Cardiac muscle cell (in vitro differentiated cells and primary cell): Measurements from ENCODE around the gene SUCLG2. TPM values are rescaled to one million over a fixed set of nuclear protein-coding genes. Genes with fewer than 3 reads are reported as not detected.
"Not testable (repeated sequence)": the region's sequence is repeated elsewhere in the genome, so short reads cannot be mapped to it uniquely, and the experiment has no call there.

Experiments used
- DNase-seq, 2 donors: peaks; one replicate each; pipeline versions ENCODE4 v3.0.0 to v3.0.0-alpha.2; 2010 to 2017; ENCODE audit warnings: low read depth in 1 of 2, low spot score in 1 of 2
- H3K27ac ChIP-seq: fragments of 200-600 bp; sonication (generic); 2 replicates; pipeline ENCODE4 v1.5.1; 2016
- H3K27me3 ChIP-seq: fragments of 200-600 bp; sonication (generic); 2 replicates; pipeline ENCODE4 v1.6.0; 2016; ENCODE audit warnings: control low read depth
- H3K36me3 ChIP-seq: fragments of 200-600 bp; sonication (generic); 2 replicates; pipeline ENCODE4 v1.5.1; 2016; ENCODE audit warnings: control low read depth
- H3K4me1 ChIP-seq: fragments of 200-600 bp; sonication (generic); 2 replicates; pipeline ENCODE4 v1.8.1; 2017; ENCODE audit warnings: low read depth, mild to moderate bottlenecking, mixed run types
- H3K4me3 ChIP-seq: fragments of 200-600 bp; sonication (generic); 2 replicates; pipeline ENCODE4 v1.5.1; 2016; ENCODE audit warnings: mild to moderate bottlenecking
- H3K9me3 ChIP-seq: fragments of 200-600 bp; sonication (generic); 2 replicates; pipeline ENCODE4 v1.5.1; 2017; ENCODE audit warnings: low read depth, mild to moderate bottlenecking, control low read depth
- polyA plus RNA-seq: library from polyadenylated mRNA; unstranded; fragments of >200 nt; fragmentation: Nextera tagmentation; extraction: Ambion mirVana; gene quantifications from 2 replicates; pipeline ENCODE4 v1.2.1, GENCODE V29; 2016
- total RNA-seq: library from RNA; depleted of rRNA; stranded (reverse); fragments of >200 nt; gene quantifications from 2 replicates; pipeline ENCODE4 v1.2.3, GENCODE V29; 2016
- TF ChIP-seq, protein P1 (sequence below): IDR thresholded peaks from 2 replicates; pipeline ENCODE4 v1.5.1; 2012; ENCODE audit warnings: low read depth, mild to moderate bottlenecking, low read length

Gene SUCLG2
- total and polyA plus RNA-seq, 2 experiments from 2014 or later, result 38.4 to 39.0 TPM

DNA sequence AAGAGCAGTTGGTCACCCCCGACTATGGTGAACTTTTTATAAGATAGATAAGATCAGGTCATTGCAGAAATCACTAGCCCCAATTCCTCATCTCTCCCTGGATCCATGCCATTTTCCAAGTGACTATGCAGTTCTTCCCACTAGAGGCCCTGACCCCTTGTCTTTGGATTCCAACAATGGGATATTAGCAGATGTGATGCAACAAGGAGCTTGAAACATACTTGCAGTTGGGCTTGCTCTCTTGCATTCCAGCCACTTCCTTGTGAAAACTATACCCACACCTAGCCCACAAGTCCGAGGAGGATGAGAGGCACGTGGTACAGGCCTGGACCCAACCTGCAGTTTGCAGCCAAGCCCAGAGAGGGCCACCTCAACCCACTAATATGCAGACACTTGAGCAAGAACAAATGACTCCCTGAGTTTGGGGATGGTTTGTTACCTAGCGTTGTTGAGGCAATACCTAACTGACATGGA lies 60.6 kb downstream of the SUCLG2 start:
- peak in 1 of 2 donors; percentile 55 for DNase-seq
- no peak overlapping the region for H3K27ac ChIP-seq
- H3K4me3 ChIP-seq, result no peak overlapping the region
- H3K9me3 ChIP-seq, result no peaks in the 10 kb centered on the region
- H3K27me3 ChIP-seq, result no peaks in the 10 kb centered on the region
- TF ChIP-seq, protein P1, sequence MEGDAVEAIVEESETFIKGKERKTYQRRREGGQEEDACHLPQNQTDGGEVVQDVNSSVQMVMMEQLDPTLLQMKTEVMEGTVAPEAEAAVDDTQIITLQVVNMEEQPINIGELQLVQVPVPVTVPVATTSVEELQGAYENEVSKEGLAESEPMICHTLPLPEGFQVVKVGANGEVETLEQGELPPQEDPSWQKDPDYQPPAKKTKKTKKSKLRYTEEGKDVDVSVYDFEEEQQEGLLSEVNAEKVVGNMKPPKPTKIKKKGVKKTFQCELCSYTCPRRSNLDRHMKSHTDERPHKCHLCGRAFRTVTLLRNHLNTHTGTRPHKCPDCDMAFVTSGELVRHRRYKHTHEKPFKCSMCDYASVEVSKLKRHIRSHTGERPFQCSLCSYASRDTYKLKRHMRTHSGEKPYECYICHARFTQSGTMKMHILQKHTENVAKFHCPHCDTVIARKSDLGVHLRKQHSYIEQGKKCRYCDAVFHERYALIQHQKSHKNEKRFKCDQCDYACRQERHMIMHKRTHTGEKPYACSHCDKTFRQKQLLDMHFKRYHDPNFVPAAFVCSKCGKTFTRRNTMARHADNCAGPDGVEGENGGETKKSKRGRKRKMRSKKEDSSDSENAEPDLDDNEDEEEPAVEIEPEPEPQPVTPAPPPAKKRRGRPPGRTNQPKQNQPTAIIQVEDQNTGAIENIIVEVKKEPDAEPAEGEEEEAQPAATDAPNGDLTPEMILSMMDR, result peak; percentile 21
- H3K4me1 ChIP-seq, result no peaks in the 10 kb centered on the region
- no peaks in the 10 kb centered on the region for H3K36me3 ChIP-seq

DNA sequence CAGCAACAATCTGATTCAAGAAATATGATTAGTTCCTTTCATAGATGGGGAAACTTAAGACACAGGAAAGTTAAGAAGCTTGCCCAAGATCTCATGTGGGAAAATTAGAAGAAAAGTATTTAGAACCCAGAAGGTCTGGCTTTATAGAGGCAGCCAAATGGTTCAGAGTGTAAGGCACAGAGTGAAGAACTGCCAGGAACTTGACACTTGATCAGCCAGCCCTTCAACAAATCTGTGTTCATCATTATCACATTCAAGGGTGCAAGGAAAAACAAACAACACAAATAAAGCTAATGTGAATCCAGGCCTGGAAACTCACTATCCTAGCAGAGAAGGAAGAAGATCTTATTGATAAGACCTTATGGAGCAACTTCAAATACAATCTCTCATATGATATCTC lies 62.4 kb downstream of the SUCLG2 start:
- no peak for DNase-seq
- TF ChIP-seq, protein P1, result no peak
- no peak overlapping the region for H3K27ac ChIP-seq

DNA sequence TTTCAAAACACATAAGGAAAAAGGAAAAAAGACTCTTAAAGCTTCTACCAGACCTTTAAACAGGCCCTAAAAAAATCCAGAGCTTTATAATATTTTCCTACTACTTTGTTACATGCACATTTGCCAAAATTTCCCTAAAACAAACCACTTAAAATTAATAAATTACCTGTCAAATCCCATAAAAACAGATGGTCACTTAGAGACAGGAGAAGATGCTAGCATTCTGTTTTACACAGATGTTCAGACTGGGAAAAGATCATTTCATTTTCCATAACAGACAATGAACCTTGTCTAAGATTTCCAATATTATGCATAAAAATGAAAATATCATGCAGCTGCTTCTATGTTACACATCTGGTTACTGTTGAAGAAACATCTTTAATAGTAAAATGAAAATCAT lies 66.6 kb downstream of the SUCLG2 start:
- no peak for DNase-seq
- Histone ChIP-seq H3K9me3 (no peaks in the 10 kb centered on the region), H3K27ac (no peak overlapping the region), H3K4me1 (no peaks in the 10 kb centered on the region), H3K4me3 (no peak overlapping the region), H3K36me3 (no peaks in the 10 kb centered on the region), H3K27me3 (no peaks in the 10 kb centered on the region)
- TF ChIP-seq, protein P1, result no peak

More for the DNA sequence above, 62.4 kb downstream of the SUCLG2 start:
- no peaks in the 10 kb centered on the region for H3K9me3 ChIP-seq
- no peaks in the 10 kb centered on the region for H3K4me1 ChIP-seq
- no peaks in the 10 kb centered on the region for H3K36me3 ChIP-seq
- no peak overlapping the region for H3K4me3 ChIP-seq
- H3K27me3 ChIP-seq, result no peaks in the 10 kb centered on the region

DNA sequence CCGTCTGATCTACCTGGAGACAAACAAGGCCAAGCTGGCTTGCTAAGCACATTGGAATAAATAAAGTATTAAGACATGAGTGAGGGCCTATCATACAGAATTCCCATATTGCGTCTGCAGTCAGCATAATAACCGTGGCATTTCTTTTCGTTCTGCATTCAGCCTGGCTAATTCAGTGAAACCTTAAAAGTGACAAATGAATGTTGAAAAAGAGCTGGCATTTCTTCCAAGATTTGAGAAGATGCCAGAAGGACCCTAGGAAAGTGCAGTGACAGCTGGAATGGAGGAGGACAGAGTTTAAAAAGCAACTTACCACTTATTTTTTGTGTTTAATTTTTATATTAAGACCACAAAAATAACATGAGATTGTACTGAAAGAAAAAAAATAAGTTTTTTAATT lies 67.1 kb downstream of the SUCLG2 start:
- H3K27ac ChIP-seq, result no peak overlapping the region
- TF ChIP-seq, protein P1, result no peak
- no peak for DNase-seq
- H3K9me3 ChIP-seq, result no peaks in the 10 kb centered on the region
- no peaks in the 10 kb centered on the region for H3K36me3 ChIP-seq
- no peaks in the 10 kb centered on the region for H3K4me1 ChIP-seq
- H3K27me3 ChIP-seq, result no peaks in the 10 kb centered on the region
- no peak overlapping the region for H3K4me3 ChIP-seq

DNA sequence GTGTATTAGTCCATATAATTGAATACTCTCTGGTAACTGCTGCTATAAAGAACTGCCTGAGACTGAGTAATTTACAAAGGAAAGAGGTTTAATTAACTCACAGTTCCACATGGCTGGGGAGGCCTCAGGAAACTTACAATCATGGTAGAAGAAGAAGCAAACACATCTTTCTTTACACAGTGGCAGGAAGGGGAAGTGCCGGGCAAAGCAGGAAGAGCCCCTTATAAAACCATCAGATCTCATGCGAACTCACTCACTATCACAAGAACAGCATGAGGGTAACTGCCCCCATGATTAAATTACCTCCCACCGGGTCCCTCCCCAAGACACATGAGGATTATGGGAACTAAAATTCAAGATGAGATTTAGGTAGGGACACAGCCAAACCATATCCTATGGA lies 69.8 kb downstream of the SUCLG2 start:
- H3K4me1 ChIP-seq, H3K27me3 ChIP-seq, H3K9me3 ChIP-seq, H3K36me3 ChIP-seq, H3K4me3 ChIP-seq, DNase-seq, H3K27ac ChIP-seq: not testable (repeated sequence)

DNA sequence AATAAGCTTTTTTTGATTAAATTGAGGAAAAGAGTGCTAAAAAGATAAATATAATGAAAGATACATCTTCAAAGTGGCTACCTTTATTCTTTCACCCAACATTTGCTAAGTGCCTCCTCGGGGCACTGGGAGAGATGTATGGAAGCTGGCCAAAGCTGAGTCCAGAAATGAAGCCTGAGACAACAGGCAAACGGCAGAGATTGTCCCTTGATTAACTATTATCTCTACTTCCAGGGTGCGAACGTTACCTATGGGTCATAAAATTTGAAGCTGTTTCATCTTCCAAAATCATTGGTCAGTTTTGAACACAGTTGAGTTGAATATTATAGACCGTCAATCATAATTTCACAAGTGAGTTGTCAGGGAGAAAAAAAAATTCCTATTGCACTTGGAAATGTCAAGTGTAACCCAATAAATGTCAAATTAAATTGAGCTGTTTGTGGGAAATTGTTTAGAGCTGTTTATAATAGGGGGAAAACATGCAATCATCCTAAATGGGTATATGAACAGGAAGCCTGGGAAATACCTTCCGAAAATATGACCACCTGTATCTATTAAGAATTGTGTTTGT lies 73.9 kb downstream of the SUCLG2 start:
- Histone ChIP-seq H3K4me1 (peaks cover 10% of the 10 kb centered on the region), H3K36me3 (no peaks in the 10 kb centered on the region), H3K27ac (no peak overlapping the region), H3K9me3 (no peaks in the 10 kb centered on the region), H3K4me3 (no peak overlapping the region), H3K27me3 (no peaks in the 10 kb centered on the region)
- DNase-seq, result no peak
- TF ChIP-seq, protein P1, result no peak
